Activated B cell treated with CpG ODN at 0.5 μM for 24 hours (primary cell): Measurements from ENCODE around the gene MACC1. TPM values are rescaled to one million over a fixed set of nuclear protein-coding genes. Genes with fewer than 3 reads are reported as not detected.

Source experiments
- ATAC-seq: fragments of 200-7000 bp; cut with Tn5 transposase; one replicate; pipeline ENCODE4 v1.10.0; 2021; ENCODE audit warnings: low read depth, mild to moderate bottlenecking, moderate library complexity
- CTCF ChIA-PET: fragments of 350-600 bp; sonication (Branson Sonifier 250); formaldehyde crosslinking; loops from one replicate; lab custom pipeline; 2021; ENCODE audit warnings: antibody characterized with exemption; lab: Charles Lee
- POLR2A ChIA-PET: fragments of 350-600 bp; sonication (Branson Sonifier 250); formaldehyde crosslinking; loops from one replicate; lab custom pipeline; 2021; ENCODE audit warnings: antibody characterized with exemption; lab: Charles Lee
- DNase-seq: peaks from one replicate; pipeline ENCODE4 v3.0.0; 2022
- H3K27ac Mint-ChIP-seq: one replicate; pipeline ENCODE4 v1.8.0; 2020; ENCODE audit warnings: mixed read lengths
- H3K27me3 Mint-ChIP-seq: one replicate; pipeline ENCODE4 v1.8.0; 2021; ENCODE audit warnings: mixed read lengths
- H3K36me3 Mint-ChIP-seq: one replicate; pipeline ENCODE4 v1.8.0; 2021; ENCODE audit warnings: low read depth, mixed read lengths
- H3K4me1 Mint-ChIP-seq: one replicate; pipeline ENCODE4 v1.8.0; 2021; ENCODE audit warnings: mixed read lengths
- H3K4me3 Mint-ChIP-seq: one replicate; pipeline ENCODE4 v1.8.0; 2020; ENCODE audit warnings: mild to moderate bottlenecking, mixed read lengths
- H3K9me3 Mint-ChIP-seq: one replicate; pipeline ENCODE4 v1.8.0; 2020; ENCODE audit warnings: mixed read lengths
- intact Hi-C: fragments of 100-400 bp; cut with micrococcal nuclease; formaldehyde crosslinking; loops from one replicate; pipeline ENCODE4 v1.15.1; 2024
- total RNA-seq: library from RNA; stranded (reverse); gene quantifications from 2 replicates; pipeline ENCODE4 v1.2.3, GENCODE V29; 2022
- TF ChIP-seq, protein P1 (sequence below): fragments of 200-600 bp; IDR thresholded peaks from one replicate; pipeline ENCODE4 v1.8.0; 2022; ENCODE audit warnings: antibody characterized with exemption, mild to moderate bottlenecking

The MACC1 gene
- total RNA-seq, 1 donor from 2014 or later: 20.3 TPM

DNA sequence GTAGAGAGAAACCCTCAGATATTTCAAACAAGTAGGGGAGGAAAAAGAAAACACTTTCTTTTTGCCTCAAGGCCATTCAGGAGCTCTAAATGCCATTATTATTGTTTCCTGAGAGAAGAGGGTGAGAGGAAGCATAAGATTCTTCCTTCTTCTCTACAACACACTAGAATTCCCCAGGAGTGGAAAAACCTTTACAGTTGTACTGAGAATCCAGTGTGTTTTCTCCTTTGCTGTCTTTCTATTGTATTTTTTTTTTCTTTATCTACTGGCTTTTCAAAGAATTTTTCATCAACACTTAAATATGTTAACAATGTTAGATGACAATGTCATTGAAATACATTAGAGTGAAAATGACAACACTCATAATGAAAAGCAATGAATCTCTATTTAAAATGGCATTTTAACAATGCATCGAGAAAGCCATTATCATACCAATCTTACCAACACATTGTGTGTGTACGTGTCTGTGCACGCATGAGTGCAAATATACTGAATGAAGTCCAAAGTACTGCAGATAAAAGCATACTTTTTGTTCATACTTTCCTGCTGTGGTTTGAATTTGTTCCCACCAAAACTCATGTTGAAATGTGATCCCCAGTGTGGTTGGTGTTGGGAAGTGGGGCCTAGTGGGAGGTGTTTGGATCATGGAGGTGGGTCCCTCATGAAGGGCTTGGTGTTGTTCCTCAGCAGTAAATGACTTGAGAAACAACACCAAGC, 24.2 kb upstream of the MACC1 start:
- Mint-ChIP-seq H3K9me3 (no peaks in the 10 kb centered on the region), H3K4me3 (no peak overlapping the region), H3K36me3 (no peaks in the 10 kb centered on the region), H3K4me1 (peaks cover 56% of the 10 kb centered on the region), H3K27ac (peak overlapping the region; percentile 77), H3K27me3 (no peaks in the 10 kb centered on the region)
- ChIA-PET CTCF (interaction anchor here (1.0 kb wide), 2 partner anchors 20 to 22 kb away, joined by 3 to 4 read pairs; no protein-coding TSS in a partner anchor), POLR2A (interaction anchor here (0.8 to 4.3 kb wide), 2 partner anchors 22 to 29 kb away, joined by 3 to 36 read pairs; partner anchors contain the start of gene MACC1)
- ATAC-seq (no peak), DNase-seq (no peak)
- TF ChIP-seq, protein P1, sequence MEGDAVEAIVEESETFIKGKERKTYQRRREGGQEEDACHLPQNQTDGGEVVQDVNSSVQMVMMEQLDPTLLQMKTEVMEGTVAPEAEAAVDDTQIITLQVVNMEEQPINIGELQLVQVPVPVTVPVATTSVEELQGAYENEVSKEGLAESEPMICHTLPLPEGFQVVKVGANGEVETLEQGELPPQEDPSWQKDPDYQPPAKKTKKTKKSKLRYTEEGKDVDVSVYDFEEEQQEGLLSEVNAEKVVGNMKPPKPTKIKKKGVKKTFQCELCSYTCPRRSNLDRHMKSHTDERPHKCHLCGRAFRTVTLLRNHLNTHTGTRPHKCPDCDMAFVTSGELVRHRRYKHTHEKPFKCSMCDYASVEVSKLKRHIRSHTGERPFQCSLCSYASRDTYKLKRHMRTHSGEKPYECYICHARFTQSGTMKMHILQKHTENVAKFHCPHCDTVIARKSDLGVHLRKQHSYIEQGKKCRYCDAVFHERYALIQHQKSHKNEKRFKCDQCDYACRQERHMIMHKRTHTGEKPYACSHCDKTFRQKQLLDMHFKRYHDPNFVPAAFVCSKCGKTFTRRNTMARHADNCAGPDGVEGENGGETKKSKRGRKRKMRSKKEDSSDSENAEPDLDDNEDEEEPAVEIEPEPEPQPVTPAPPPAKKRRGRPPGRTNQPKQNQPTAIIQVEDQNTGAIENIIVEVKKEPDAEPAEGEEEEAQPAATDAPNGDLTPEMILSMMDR: no peak
- intact Hi-C loops: loop anchor here (5.0 kb wide), 1 partner anchor 41 kb away; no protein-coding TSS in a partner anchor

DNA sequence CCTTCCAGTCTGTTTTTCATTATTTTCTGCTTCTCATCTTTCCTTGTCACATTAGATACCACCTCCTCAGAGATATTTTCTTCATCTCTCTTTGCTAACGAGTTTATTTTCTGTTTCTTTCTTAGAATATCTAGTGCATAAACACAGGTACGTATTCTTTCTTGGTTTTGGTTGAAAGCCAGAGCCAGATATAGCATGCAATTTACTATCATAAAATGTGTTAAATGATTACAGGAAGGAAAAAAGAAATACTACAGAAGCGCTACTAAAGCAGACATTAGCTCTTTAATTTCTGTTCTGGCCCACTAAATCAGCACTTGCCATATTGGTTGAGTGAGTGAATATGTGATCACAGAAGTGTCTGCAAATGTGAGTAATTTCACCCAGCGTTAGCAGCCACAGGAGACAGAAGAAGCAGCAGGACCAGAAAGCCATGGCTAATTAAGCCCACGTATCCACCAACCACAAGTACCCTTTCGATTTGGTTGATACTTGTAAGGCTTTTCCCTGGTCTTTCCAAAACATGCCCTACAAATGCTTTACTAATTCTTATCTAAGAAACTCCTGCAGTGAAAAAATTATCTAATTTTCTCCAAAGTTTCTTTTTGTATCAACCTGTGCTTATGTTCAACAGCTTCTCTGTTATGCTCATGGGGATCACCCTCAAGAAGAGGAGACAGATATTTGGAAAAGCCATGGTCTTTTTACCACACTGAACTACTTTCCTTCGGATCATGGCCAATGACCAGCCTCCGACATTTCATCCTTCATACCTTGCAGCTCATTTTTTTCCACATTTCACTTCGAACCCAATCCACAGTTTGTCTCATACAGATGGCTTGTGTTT, 23.1 kb upstream of the MACC1 start:
- Mint-ChIP-seq H3K36me3 (no peaks in the 10 kb centered on the region), H3K9me3 (no peaks in the 10 kb centered on the region), H3K27me3 (no peaks in the 10 kb centered on the region), H3K27ac (peak overlapping the region; percentile 77), H3K4me1 (peaks cover 62% of the 10 kb centered on the region), H3K4me3 (peak overlapping the region; percentile 13)
- DNase-seq: no peak
- POLR2A ChIA-PET: interaction anchor here (0.8 to 4.3 kb wide), 3 partner anchors 21 to 90 kb away, joined by 3 to 36 read pairs (median 4); partner anchors contain the start of genes ITGB8 and MACC1
- intact Hi-C loops: loop anchor here (5.0 kb wide), 1 partner anchor 42 kb away; no protein-coding TSS in a partner anchor
- CTCF ChIA-PET: interaction anchor here (1.0 to 3.2 kb wide), 3 partner anchors 19 to 21 kb away, joined by 3 to 16 read pairs (median 4); no protein-coding TSS in a partner anchor
- TF ChIP-seq, protein P1: no peak
- no peak for ATAC-seq

- TF ChIP-seq, protein P1: no peak
- intact Hi-C loops: loop anchor here (1.0 to 10.0 kb wide), 9 partner anchors 19 to 1904 kb away; partner anchors contain the start of gene POLR1F
- H3K27me3 Mint-ChIP-seq: no peaks in the 10 kb centered on the region
- peak overlapping the region; percentile 92 for H3K27ac Mint-ChIP-seq
- H3K4me3 Mint-ChIP-seq: peak overlapping the region; percentile 73
- DNase-seq (peak; percentile 34), ATAC-seq (peak; percentile 86)
- no peaks in the 10 kb centered on the region for H3K9me3 Mint-ChIP-seq
- H3K4me1 Mint-ChIP-seq: peaks cover 69% of the 10 kb centered on the region
- POLR2A ChIA-PET: interaction anchor here (1.4 to 8.3 kb wide), 3 partner anchors 12 to 48 kb away, joined by 4 to 105 read pairs (median 4); partner anchors contain the start of gene MACC1
- CTCF ChIA-PET: interaction anchor here (1.0 to 3.2 kb wide), 4 partner anchors 19 to 66 kb away, joined by 3 to 16 read pairs (median 6); partner anchors contain the start of gene MACC1
- H3K36me3 Mint-ChIP-seq: no peaks in the 10 kb centered on the region
These were observed 21.7 kb upstream of the MACC1 start for GRCh38 chr7:20238754-20239324.

DNA sequence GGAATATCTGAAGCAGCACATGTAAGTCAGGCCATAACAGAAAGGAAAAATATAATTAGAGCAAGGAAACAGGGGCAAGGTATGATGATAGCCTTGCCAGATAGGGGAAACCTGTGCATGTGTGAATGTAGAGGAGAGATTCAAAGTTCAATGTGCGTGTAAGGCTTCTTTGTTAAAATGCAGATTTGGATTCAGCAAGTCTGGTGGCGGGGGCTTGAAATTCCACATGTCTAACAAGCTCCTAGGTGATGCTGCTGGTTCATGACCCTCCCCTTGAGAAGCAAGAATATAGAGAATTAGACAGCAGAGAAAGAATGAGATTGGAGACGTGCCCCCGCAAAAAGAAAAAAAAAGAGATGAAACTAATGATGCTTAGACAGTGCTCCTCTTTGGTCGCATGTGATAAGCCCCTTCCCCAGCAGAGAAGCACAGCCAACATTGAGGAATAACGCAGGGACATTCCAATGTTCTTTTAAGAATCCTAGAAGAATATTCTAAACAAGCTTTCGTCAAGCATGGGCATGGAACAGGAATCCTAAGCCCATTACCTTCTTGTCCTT, 21.1 kb upstream of the MACC1 start:
- intact Hi-C loops: loop anchor here (1.0 to 10.0 kb wide), 7 partner anchors 18 to 1903 kb away; partner anchors contain the start of gene POLR1F
- POLR2A ChIA-PET: interaction anchor here (1.4 to 8.3 kb wide), 3 partner anchors 12 to 47 kb away, joined by 4 to 105 read pairs (median 4); partner anchors contain the start of gene MACC1
- no peaks in the 10 kb centered on the region for H3K9me3 Mint-ChIP-seq
- TF ChIP-seq, protein P1: no peak
- H3K4me3 Mint-ChIP-seq: peak overlapping the region; percentile 73
- no peaks in the 10 kb centered on the region for H3K36me3 Mint-ChIP-seq
- ATAC-seq (no peak), DNase-seq (no peak)
- CTCF ChIA-PET: interaction anchor here (1.0 to 3.2 kb wide), 4 partner anchors 19 to 65 kb away, joined by 3 to 16 read pairs (median 6); partner anchors contain the start of gene MACC1
- no peaks in the 10 kb centered on the region for H3K27me3 Mint-ChIP-seq
- peak overlapping the region; percentile 92 for H3K27ac Mint-ChIP-seq
- H3K4me1 Mint-ChIP-seq: peaks cover 74% of the 10 kb centered on the region
